ENCODE measurements around the gene KLF15.

The KLF15 gene

DNA sequence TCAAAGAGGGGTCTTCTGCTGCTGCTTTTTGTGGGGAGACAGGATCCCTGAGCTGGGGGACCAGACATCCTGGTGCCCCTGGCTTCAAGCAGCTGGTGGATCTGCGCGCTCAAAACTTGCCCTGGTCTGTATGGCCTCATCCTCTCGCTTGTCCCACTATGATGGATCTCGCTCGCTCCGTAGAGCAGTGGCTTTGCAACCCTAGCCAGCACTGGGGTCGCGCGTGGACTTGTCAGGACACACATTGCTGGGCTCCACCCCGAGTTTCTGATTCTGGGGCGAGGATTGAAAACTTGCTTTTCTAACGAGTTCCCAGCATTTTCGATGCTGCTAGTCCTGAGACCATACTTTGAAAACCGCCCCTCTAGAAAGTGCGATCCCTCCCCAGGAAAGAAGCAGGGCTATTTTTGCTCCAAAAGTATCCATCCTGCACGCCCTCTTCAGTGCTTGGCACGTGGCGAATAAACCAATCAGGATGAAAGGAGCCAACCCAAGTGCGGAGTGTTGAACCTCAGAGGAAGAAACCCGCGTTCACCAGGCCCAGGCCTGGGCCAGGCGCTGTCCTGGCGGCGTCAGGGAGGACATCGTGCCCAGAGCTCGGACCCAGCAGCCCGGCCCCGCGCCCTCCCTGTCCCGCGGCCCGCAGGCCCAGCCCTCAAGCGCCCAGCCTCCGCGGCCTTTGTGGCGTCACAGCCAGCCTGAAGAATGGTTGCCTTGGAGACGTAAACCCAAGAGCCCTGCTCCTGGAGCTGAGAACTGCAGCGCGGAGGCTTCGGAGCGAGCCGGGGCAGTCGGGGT, 37.2 kb upstream of the KLF15 start, which contains the start of gene CFAP100:
TSS of gene CFAP100 (plus strand) at position 731 of the 798 bp plus-strand sequence. CDS start 1,092 bp downstream, outside the sequence.
- no peak for TF ChIP-seq CTCF (IDR thresholded peaks at IDR 0.05)
- TF ChIP-seq ZFX (IDR thresholded peaks at IDR 0.05; ENCODE audit: borderline replicate concordance), result no peak
- no peak within 1 kb of the TSS for H3K27ac ChIP-seq

- TF ChIP-seq ZFX (IDR thresholded peaks at IDR 0.05; ENCODE audit: borderline replicate concordance) (no peak), CTCF (IDR thresholded peaks at IDR 0.05) (no peak)
- no peak overlapping the region for H3K27ac ChIP-seq
These were observed 36.4 kb upstream of the KLF15 start for GRCh38 chr3:126393563-126393962.

DNA sequence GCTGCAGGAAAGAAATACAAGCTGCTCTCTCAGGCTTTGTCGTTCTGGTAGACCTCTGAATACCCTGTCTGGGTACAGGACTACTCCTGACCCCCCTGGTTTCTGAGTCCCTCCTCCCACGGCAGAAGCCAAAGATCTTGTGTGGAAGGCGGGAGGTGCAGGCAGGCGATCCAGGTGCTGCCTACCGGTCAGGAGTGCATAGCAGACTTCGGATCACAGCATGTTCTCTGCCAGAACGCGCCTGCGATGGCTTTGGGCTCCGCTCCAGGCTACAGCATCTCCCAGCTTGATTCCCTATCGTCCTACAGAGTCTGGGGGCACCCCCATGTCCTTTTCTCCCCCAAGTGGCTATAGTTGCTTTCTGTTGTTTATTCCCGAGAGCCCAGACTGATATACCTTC, 35.0 kb upstream of the KLF15 start:
- TF ChIP-seq ZFX (IDR thresholded peaks at IDR 0.05; ENCODE audit: borderline replicate concordance) (no peak), CTCF (IDR thresholded peaks at IDR 0.05) (no peak)
- no peak overlapping the region for H3K27ac ChIP-seq

- H3K27ac ChIP-seq, result no peak overlapping the region
- TF ChIP-seq CTCF (IDR thresholded peaks at IDR 0.05) (no peak), ZFX (IDR thresholded peaks at IDR 0.05; ENCODE audit: borderline replicate concordance) (no peak)
These were observed 34.4 kb upstream of the KLF15 start for GRCh38 chr3:126391631-126392030.

DNA sequence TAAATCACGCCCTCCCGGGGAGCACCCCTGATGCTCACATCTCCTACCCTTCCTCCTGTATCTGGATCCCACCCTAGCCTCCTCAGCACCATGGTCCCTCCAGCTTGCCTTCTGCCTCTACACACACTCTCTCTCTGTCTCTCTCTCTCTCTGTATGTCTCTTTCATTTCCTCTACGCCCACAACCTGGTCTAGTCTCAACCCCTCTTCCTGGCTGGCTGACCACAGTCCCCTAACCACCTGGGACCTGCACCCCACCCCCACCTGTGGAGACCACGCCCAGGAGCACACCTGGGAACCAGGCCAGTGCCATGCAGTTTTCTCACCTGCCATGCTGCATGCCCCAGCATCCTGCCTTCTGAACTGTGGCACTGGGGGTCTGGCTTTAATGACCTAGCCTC, 33.5 kb upstream of the KLF15 start:
- TF ChIP-seq ZFX (IDR thresholded peaks at IDR 0.05; ENCODE audit: borderline replicate concordance) (no peak), CTCF (IDR thresholded peaks at IDR 0.05) (no peak)
- H3K27ac ChIP-seq, result no peak overlapping the region

DNA sequence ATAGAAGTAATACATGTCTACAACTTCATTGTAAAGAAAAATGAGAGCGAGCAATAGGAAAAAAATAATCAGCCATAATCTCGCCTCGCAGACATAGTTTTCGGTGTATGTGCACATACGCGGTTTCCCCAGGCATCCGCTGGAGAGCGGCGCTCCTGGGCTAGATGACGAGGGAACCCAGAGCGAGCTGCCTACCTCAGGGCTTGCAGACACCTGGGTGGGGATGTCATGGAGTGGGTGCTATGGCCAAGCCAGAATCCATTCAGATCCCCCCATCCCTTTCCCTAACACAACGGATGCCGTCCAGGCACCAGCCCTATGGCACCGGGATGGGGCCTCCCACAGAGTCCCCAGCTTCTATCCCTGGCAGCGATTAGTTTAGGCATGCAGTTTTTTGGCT, 33.0 kb upstream of the KLF15 start:
- TF ChIP-seq CTCF (IDR thresholded peaks at IDR 0.05) (no peak), ZFX (IDR thresholded peaks at IDR 0.05; ENCODE audit: borderline replicate concordance) (no peak)
- no peak overlapping the region for H3K27ac ChIP-seq

GRCh38 chr3:126389794-126390146, 32.6 kb upstream of the KLF15 start:
- TF ChIP-seq CTCF (IDR thresholded peaks at IDR 0.05) (no peak), ZFX (IDR thresholded peaks at IDR 0.05; ENCODE audit: borderline replicate concordance) (no peak)
- no peak overlapping the region for H3K27ac ChIP-seq

Measured in 22Rv1 (cell line).